HG03442 (cell line): Measurements from ENCODE around the gene MYDGF.
"Not testable (repeated sequence)": the region's sequence is repeated elsewhere in the genome, so short reads cannot be mapped to it uniquely, and the experiment has no call there.

ENCODE experiments used
- ATAC-seq: cut with Tn5 transposase; IDR thresholded peaks from one replicate; pipeline ENCODE4 v1.9.1; 2021; ENCODE audit warnings: mild to moderate bottlenecking, moderate library complexity; ENCODE audit not compliant: unreplicated experiment

The MYDGF gene

DNA sequence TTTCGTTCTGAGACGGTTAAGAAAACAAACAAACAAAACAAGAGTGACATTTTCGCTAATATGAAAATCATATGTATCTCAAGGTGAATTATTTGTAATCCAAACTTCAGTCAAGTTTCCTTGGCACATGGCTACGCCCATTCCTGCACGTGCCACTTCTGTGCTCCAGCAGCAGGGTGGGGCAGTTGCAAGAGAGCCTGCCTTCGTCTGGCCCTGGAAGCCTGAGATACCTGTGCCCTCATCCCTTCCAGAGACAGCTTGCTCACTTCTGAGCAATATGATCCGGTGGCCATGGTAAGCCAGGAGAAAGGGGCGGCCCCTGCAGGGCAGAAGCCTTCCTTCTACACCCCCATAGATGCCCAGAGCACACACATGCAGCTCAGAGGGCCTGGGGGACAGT, 31.4 kb upstream of the MYDGF start:
- ATAC-seq, result no peak

DNA sequence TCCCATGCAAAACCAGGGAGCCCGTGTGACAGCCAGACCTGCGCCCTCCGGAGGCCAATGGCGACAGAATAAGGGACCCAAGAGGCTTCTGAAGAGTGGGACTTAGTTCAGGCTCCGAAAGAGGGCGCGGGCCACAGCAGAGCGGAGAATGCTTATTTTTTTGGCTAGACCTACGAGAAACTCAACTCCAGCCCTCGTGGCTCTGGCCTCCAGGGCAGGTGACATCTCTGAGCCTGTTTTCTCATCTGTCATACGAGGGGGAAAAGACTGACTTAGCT, 30.5 kb upstream of the MYDGF start:
- ATAC-seq, result no peak

DNA sequence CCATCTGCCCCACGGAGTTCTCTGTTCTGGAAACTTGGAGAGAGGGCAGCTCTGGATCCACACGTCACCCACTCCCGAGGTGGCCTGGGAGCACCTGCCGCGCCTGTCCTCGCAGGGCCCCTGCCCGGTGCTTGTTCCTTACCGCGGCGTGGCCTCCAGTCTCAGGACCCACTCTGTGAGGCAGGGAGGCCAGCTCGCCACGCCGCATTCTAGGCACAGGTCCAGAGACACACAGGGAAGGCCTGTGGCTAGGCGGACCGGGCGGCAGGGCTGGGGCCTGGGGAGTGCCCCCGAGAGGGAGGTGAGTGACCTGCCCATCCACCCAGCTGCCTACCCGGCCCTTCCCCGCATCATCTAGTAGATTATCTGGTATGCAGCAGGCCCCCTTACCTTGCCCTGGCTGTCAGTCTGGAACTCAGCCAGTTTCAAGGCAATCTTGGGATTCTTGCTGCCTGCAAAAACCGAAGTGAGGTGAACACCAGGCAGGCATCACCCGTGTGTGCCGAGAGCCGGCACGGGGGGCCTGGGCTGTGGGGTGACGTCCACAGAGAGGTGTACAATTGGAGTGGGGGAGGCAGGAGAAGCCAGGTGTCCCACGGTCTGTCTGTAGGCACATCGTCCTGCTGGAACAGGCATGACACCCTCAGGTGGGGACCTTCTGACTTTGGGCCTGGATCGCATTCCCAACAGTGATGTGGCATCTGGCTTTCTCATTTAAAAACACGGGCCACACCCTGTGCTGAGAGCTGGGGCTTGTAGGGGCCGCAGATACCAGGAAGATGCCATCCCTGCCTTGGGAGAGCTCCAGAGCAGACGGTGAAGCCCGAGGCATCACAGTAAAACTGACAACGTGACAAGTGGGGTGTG, 29.9 kb upstream of the MYDGF start:
- ATAC-seq, result no peak

DNA sequence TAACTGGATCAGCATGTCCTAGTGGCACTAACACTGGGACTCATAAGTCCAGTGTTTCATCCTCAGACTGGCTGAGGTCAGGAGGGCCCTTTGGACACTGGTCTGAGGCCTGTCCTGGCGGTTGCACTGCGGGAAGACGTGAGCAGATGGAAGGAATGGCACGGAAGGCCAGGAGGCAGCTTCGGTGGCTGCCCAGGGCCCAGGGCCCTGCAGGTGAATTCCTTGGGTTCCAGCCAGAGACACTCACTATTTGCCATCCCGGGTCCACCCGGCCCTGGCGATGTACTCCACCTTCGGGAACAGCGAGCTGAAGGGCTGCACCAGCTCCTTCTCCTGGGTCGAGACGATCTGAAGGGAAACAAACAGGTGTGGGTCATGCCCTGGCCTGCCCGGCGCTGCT, 27.2 kb upstream of the MYDGF start:
- no peak for ATAC-seq

DNA sequence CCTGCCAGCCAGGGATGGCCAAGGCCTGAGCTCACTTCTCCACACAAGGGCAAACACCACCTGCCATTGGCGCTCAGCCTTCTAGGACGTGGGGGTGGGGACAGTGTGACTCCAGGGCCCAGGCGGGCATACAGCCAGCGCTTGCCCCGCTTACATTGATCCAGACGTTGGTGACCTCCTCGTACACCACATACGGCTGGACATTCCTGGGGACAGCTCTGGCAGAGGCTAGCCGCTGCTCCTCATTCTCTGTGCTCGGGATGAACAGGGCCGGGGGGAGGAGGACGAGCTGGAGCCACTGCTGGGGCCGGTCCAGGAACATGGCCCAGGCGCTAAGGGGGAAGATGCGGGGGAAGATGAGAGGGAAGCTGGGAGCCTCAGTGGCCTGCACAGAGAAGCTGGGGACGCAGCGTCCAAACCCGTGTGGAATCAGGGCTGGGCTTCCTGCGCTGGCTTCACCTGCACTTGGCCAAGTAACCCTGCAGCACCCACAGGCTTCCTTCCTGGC, 25.1 kb upstream of the MYDGF start:
- no peak for ATAC-seq

DNA sequence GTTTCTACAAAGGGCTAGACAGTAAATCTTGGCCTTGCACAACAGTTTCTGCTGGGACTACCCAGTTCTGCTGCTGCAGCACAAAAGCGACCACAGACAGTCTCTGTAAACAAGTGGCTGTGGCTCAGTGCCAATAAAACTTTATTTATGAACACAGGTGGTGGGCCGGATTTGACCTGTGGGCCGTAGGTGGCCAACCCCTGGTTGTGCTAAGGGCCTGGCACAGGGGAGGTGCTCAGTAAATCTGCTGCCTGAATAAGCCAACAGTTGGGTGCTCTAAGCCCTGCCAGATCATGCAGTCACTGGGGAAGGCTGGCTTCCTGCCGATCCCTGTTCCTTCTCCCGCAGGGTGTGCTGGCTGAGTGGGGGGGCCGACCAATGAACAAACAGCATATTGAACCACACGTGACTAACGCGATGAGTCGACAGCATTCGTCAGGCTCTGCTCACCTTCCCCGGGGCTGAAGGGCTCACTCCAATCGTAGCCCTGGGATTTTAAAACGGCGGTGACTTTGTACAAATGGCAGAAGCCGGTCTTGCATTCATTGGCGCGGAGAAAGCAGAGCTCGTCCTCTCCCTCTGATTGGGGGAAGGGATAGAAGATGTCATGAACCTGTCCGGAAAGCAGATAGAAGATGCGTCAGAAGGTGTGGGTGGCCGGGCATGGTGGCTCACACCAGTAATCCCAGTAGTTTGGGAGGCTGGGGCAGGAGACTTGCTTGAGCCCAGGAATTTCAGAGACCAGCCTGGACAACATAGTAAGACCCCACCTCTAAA, 24.3 kb upstream of the MYDGF start:
- ATAC-seq, result no peak

DNA sequence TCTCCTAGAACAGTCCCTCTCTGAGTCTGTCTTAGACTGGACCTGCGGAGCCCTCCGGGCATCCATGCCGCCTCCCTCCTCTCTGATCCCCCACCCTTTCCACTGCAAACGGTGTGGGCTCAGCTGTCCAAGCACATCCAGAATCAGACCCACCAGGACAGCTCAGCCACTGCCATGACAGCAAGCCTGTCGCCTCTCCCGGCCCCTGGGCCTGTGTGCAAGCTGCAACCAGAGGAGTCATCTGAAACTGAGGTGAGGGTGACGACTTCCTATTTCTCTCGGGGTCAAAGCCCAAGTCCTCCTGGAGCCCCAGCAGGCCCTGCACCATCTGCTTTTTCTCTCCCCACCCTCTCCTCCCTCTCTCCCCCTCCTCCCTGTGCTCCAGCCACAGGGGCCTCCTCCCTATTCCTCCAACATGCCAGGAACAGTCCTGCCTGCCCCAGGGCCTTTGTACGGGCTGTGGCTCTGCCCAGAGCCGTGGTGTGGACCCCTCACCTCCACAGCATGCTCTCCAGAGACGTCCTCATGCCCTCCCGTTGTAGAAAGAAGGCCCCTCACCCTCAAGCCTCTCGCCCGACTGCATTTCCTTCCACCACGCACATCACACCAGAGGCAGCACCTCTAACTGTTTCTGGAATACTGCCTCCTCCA, 23.5 kb upstream of the MYDGF start:
- no peak for ATAC-seq

DNA sequence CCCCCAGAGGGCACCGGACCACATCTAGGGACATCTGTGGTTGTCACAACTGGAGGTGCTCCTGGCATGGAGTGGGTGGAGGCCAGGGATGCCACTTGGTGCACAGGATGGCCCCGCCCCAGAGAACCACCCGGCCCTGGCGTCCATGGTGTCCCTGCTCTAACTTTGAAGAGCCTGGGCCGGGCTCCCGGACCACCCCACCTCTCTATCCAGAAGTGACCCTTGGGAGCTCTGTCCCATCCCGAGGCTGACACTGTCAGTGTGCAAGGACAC, 22.9 kb upstream of the MYDGF start:
- no peak for ATAC-seq

DNA sequence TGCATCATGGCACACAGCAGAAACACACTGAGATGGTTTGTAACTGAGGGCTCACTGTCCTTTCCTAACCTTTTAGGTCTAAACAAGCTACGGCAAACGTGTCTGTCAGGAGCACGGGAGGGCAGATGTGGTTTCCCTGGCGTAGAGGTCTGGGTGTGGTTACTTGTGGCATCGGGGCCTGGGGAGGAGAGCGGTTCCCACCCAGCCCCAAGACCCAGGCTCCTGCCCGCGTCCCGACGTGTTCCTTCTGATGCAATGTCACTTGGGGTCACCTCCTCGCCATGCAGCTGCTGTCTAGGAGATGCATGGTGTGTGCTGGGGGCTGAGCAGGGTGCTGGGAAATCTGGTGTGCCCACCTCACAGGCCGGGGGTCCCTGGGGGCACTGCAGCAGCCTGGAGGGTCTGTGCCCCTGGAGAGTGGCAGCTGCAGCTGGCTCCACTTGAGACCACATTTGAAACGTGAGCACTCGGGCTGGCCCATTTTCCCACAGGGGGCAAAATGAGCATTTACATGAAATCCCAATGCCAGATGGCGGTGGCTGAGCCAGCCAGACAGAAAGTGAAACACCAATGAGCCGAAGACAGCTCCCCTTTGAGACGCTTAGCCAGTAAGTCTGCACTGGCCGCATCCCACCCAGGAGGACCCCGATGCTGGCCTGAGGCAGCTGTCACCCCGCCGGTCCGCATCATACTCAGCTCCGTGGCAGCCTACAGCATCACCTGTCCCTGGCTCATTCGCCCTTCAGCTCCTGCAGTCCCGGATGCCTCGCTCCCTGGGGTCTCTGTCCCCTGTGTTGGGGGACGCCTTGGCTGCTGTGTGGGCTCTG, 22.3 kb upstream of the MYDGF start:
- no peak for ATAC-seq

DNA sequence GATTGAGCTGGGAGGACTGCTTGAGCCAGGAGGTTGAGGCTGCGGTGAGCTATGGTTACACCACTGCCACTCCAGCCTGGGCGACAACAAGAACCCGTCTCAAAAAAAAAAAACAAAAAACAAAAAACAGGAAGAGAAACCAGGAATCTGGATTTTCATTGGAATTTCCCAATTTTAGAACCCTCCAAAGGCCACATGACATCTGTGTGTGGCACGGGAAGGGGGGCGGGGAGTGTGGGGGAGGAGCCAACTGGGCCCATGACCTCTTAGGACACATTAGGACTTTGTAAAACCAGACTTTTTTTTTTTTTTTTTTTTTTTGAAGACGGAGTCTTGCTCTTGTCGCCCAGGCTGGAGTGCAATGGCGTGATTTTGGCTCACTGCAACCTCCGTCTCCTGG, 21.2 kb upstream of the MYDGF start:
- no peak for ATAC-seq

DNA sequence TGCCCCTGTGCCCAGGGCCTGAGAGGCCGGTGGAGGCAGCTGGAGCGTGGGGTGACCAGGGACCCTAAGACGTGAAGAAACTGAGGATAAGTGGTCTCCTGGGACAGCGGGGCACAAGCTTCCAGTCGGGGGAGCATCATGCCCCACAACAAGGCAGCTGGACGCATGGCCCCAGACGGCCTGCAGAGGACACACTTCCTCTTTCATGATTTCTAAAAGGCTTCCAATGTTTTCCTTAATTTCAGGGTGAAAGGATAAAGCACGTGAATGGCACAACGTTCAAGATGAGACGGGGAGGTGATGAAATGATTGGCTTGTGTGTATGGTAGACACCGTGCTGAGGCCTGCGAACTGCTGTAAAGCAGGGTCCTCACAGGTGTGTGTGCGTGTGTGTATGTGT, 20.2 kb upstream of the MYDGF start:
- no peak for ATAC-seq

DNA sequence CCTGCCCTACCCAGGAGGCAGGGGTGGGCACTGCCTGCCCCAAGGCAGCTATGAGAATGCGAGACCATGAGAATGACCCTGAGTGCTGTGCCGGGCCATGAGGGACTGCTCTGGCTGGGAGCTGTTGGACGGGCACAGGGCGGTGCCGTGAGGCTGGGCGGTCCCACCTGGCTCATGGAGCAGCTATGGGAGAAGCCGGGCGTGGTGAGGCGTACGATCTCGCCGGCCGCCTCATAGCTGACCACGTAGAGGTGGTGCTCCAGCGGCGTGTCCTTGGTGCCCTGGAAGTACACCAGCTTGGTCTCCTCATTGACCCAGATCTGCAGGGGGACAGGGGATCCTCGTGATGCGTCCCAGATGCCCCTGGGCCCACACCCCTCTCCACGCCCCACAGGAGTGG, 19.3 kb upstream of the MYDGF start:
- no peak for ATAC-seq

DNA sequence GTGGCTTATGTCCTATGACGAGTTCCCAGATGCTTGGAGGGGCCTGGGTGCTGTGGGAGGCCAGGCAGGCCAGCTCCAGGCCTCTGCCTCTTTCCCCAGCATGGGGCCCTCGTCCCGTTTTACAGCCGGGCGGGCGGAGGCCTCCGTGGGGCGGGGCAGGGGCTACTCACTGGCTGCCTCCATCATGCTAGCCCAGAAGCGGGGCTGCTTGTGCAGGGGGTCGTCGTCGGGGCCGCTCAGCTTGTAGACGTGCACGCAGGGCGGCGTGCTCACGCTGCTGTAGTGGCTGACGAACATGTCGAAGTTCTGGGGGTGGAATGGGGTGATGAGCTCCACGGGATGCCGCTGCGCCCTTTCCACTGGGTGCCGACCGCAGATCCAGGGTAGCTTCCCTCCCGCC, 18.4 kb upstream of the MYDGF start:
- ATAC-seq, result no peak

DNA sequence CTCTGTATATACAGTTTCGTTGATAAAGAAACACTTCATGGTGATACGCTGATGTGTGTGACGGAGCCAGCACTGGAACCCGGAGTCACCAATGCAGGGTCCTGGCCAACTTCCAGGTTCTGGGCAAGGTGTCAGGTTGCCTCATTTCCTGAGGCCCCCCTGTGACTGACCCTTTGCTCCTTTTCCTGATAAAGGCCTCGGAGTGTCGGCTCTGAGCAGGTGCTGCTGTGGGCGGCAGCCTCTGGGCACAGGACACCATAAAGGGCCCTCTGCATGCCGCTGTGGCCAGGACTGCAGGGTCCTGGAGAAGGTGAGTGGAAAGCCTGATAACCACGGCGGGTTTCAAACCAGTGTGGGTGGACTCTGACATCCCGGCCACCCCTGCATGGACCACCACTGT, 17.3 kb upstream of the MYDGF start:
- no peak for ATAC-seq

DNA sequence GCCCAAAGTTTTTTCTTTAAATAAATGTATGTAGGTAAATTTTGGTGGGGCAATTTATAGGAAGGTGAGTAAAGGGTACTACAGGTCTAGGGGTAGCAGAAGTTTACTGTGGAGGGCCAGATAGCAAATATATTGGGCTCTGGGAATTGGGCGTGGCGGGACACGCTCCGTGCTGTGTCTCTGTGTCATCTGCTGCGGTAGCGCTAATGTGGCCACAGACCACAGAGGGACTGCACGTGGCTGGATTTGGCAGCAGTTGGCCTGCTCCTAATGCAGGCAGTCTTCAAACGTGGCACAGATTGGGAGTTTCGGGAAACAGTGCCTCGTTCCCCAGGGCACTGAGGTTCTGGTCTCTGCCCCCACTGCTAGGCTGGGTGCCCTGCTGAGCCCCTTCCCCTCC, 16.6 kb upstream of the MYDGF start:
- no peak for ATAC-seq

DNA sequence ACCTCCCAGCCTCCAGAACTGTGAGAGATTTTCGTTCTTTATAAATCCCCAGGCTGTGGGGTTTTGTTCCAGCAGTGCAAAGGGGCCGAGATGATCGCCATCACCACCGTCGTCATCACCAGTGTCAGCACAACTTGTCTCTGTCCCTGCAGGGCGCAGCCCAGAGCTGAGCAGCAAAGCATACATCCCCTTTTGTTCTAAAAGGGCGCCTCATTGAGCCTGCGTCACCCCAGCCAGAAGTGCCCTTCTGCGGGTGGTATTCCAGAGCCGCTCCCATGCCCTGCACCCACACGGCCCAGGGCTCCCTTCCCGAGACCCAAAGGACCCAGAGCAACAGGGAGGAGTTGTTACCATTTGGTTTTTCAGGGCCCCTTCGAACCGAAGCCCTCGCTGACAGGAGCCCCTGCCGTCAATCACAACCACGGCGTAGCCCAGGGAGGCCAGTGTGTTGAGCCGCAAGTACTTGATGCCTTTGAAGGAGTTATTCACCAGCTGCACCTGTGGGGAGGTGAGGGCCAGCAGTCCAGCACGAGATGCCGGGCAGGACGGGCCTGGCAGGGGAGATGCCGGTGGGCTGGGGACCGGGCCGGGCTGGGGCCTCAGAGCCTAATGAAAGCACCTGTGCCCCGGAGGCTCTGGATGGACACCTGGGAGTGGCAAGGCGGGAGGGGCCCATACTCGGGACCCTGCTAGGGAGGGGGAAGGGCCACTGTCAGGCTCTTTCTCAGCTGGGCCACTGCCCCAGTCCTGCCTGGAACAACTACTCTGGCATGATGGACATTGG, 14.4 kb upstream of the MYDGF start:
- ATAC-seq, result no peak

DNA sequence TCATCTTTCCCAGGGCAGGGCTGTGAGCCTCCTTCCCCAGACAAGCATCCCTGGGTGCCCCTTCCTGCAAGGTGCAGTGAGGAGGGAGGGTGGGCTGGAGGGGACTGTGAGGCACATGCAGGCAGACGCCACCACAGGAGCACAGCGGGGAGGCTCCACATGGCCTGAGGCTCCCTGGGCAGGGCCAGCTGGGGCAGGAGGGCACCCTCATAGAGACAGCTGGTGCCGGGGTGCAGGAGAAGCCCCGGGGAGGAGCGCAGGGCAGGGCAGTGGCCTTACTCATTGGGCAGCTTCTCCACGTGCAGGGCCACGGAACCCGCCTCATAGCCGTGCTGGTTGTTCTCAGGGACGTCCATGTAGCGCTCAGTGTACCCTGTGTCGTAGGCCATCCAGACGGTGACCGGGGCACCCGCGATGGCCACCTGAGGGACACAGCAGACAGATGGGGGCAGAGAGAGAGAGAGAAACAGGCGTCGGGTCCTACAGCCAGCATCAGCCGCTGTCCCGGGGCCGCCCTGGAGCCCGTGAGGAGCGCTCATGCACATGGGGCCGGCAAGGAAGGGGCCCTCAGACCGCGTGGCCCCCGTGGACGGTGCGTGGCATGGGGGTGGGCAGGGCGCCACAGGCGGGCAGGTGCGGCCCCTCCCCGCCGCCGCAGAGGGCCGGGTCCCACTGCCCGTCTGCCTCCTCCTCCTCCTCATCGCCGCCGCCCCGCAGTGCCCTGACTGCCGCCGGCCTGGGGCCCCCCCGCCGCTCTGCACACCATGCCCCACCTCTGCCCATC, 12.5 kb upstream of the MYDGF start:
- ATAC-seq, result no peak

DNA sequence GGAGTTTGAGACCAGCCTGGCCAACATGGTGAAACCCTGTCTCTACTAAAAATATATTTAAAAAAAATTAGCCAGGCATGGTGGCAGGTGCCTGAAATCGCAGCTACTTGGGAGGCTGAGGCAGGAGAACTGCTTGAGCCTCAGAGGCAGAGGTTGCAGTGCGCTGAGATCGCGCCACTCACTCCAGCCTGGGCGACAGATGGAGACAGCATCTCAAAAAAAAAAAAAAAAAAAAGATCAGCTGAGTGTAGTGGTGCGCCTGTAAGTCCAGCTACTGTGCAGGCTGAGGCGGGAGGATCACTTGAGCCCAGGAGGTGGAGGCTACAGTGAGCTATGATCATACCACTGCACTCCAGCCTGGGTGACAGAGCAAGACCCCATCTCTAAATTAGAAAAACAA, 9.9 kb upstream of the MYDGF start:
- ATAC-seq, result not testable (repeated sequence)

DNA sequence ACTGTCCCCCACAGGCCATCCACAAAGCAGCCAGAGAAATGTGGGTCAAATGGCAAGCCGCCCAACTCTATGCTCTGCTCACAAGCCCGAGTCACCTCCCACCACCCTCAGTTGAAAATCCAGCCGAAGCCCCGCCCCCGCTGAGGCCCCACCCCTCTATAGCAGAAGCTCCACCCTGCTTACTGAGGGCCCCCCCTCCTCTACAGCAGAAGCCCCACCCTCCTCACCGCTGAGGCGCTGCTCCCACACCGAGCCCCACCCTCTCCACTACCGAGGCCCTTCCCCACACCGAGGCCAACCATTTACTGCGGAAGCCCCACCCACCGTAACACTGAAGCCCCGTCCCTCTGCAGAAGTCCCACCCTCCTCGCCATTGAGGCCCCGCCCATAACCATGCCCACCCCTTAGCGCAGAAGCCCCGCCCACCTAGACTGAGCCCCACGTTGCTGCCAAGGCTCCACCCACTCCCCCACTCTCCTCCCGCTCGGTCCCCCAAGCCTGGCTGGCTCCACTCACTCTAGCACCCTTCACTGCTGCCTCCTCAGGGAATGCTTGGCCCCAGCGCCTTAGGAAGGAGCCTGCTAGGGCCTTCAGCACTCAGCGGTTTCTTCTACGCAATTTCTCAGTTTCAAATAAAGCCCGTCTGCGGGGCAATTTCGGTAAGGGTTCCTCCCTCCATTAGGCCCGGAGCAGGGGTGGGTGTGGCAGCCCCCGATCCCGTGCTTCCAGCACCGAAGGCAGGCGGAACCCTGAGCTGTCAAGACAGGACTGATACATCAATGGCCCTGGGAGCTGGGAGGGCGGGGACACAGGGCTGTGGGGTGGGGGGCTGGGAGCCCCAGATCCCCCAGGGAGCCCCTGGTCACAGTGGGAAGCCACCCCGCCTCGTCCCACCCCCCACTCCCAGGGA, 9.0 kb upstream of the MYDGF start:
- ATAC-seq, result no peak
